AG09319 (cell line): ENCODE results near the gene ARMC2.
A peak's percentile ranks its signal among the peaks of the same experiment; 100 is the strongest.

Source experiments
- DNase-seq: peaks from one replicate; pipeline ENCODE4 v3.0.0-alpha.2; 2010; ENCODE audit warnings: low read depth; ENCODE audit errors: extremely low read depth
- TF ChIP-seq, protein P1 (sequence below): IDR thresholded peaks from 2 replicates; pipeline ENCODE4 v1.5.1; 2011; ENCODE audit warnings: low read depth, mild to moderate bottlenecking, inconsistent platforms, low read length, moderate library complexity

Gene ARMC2, protein sequence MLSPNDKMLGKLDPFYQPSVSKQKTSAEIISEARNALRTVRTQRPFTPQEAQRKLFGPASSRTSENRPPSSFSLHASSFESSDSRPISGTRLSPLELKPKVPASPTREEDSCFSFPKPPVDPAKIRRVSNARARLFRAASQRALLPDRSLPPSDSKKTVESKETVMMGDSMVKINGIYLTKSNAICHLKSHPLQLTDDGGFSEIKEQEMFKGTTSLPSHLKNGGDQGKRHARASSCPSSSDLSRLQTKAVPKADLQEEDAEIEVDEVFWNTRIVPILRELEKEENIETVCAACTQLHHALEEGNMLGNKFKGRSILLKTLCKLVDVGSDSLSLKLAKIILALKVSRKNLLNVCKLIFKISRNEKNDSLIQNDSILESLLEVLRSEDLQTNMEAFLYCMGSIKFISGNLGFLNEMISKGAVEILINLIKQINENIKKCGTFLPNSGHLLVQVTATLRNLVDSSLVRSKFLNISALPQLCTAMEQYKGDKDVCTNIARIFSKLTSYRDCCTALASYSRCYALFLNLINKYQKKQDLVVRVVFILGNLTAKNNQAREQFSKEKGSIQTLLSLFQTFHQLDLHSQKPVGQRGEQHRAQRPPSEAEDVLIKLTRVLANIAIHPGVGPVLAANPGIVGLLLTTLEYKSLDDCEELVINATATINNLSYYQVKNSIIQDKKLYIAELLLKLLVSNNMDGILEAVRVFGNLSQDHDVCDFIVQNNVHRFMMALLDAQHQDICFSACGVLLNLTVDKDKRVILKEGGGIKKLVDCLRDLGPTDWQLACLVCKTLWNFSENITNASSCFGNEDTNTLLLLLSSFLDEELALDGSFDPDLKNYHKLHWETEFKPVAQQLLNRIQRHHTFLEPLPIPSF

GRCh38 chr6:108848116-108848868, at the start of gene ARMC2:
Gene ARMC2 (plus strand): TSS chr6:108848422. CDS start chr6:108854268, 5,846 bp downstream.
- TF ChIP-seq, protein P1, sequence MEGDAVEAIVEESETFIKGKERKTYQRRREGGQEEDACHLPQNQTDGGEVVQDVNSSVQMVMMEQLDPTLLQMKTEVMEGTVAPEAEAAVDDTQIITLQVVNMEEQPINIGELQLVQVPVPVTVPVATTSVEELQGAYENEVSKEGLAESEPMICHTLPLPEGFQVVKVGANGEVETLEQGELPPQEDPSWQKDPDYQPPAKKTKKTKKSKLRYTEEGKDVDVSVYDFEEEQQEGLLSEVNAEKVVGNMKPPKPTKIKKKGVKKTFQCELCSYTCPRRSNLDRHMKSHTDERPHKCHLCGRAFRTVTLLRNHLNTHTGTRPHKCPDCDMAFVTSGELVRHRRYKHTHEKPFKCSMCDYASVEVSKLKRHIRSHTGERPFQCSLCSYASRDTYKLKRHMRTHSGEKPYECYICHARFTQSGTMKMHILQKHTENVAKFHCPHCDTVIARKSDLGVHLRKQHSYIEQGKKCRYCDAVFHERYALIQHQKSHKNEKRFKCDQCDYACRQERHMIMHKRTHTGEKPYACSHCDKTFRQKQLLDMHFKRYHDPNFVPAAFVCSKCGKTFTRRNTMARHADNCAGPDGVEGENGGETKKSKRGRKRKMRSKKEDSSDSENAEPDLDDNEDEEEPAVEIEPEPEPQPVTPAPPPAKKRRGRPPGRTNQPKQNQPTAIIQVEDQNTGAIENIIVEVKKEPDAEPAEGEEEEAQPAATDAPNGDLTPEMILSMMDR = no peak
- peak; percentile 68 for DNase-seq

- TF ChIP-seq, protein P1 = no peak
- DNase-seq = no peak
These were observed 49.4 kb upstream of the ARMC2 start for GRCh38 chr6:108798670-108799353.

DNA sequence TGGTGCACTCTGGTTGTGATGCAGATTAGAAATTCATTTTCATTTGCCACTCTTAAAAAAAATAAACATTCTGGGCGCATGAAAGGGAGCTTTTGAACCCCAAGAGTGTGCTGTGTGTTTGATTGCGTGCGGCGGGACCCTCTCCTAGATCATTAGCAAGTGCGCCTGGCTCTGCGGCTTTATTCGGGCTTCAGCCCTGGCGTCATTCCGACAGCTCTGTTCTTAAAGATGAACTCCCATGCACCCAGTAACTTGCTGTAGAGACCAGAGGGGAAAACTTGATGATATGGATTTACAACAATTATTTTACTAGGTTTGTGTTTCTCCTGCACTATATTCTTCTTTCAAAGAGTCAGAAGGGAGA, 48.9 kb upstream of the ARMC2 start:
- TF ChIP-seq, protein P1 = no peak
- no peak for DNase-seq

DNA sequence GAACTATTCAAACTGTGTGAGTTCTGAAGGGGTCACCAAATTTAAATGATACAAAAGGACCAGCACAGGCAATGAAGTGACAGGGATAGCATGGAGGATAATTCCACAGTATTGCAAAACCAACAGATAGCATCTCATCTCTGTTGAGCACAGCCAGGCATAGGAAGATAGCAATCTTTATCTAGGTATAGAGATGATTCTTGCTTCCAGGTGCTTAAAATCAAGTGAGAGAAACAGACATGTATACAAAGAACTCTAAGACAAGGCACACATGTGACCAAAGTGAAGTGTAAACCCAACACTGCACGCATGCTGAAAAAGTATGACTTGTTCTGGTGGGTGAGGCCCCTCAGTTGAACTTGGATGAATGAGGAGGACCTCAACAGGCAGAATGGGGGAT, 48.4 kb upstream of the ARMC2 start:
- no peak for DNase-seq
- TF ChIP-seq, protein P1 = no peak

- TF ChIP-seq, protein P1 = no peak
- DNase-seq = no peak
These were observed 47.8 kb upstream of the ARMC2 start for GRCh38 chr6:108800427-108800864.

- TF ChIP-seq, protein P1 = no peak
These were observed 46.9 kb upstream of the ARMC2 start for GRCh38 chr6:108801366-108801765.

More at GRCh38 chr6:108801366-108801765, 46.9 kb upstream of the ARMC2 start:
- no peak for DNase-seq
